ENCODE data around the gene SIRT3.

Gene SIRT3

DNA sequence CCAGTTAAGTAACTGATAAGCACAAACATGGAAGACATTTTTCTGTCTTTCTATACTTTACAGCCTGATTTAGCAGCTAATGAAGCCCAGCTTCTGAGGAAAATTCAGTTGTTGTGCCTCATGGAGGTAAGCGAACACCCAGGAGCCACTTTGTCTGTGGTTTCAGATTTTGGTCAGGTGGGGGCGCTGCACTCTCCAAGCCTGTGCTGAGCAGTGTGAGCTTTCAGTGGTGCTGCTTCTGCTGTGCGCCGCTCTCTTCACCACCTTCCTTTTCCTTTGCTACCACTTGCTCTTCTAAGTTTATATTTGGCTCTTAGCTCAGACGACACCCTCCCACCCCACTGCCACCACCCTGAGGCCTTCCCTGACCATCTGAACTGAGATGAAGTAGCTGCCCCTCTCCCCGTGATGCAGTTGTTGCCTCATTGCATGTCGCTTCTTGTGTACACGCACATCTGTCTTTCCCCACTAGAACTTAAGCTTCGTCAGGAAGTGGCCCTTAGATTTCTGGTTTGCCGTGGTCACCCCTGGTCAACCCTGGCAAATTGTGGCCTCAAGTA lies 14.7 kb upstream of the SIRT3 start:
- no peak overlapping the region for H2AK5ac ChIP-seq (ENCODE audit: low read length)
- peaks cover 9% of the 10 kb centered on the region for H3K36me3 ChIP-seq (ENCODE audit: control insufficient read depth, insufficient read depth, low read length)
- H2BK120ac ChIP-seq (ENCODE audit: low read depth, low read length), result no peak overlapping the region
- no peaks in the 10 kb centered on the region for H3K27me3 ChIP-seq (ENCODE audit: insufficient read depth, low read length, poor library complexity)
- no peak overlapping the region for H4K8ac ChIP-seq (ENCODE audit: low read depth, low read length)
- no peak overlapping the region for H3K27ac ChIP-seq (ENCODE audit: low read depth, low read length)
- no CpG with 5 or more reads among the region's 10 CpGs for WGBS (ENCODE audit: extremely low coverage, insufficient coverage, low lambda C conversion rate)
- no peaks in the 10 kb centered on the region for H3K4me1 ChIP-seq (ENCODE audit: control insufficient read depth, low read depth, low read length)
- peak; percentile 80 for DNase-seq
- no peak overlapping the region for H3K4me3 ChIP-seq (ENCODE audit: low read length)
- H3K4me2 ChIP-seq (ENCODE audit: low read length), result no peak overlapping the region
- no peak overlapping the region for H2BK5ac ChIP-seq (ENCODE audit: low read length)
- H3K4ac ChIP-seq (ENCODE audit: low read depth, low read length), result no peak overlapping the region
- no peak overlapping the region for H4K5ac ChIP-seq (ENCODE audit: low read length)
- H2BK15ac ChIP-seq (replicated peaks; ENCODE audit: low read depth), result no peak overlapping the region
- no peak overlapping the region for H3K9ac ChIP-seq (ENCODE audit: low read length)
- no peak overlapping the region for H3K56ac ChIP-seq (ENCODE audit: low read length)
- no peak overlapping the region for H3K23ac ChIP-seq (ENCODE audit: low read length)
- H3K18ac ChIP-seq (ENCODE audit: low read length), result no peak overlapping the region
- no peaks in the 10 kb centered on the region for H3K79me1 ChIP-seq (ENCODE audit: low read length)
- no peaks in the 10 kb centered on the region for H3K79me2 ChIP-seq (ENCODE audit: control insufficient read depth, insufficient read depth, low read length)

GRCh38 chr11:250274-250673 lies 14.1 kb upstream of the SIRT3 start:
- Histone ChIP-seq H4K8ac (ENCODE audit: low read depth, low read length) (no peak overlapping the region), H3K27me3 (ENCODE audit: insufficient read depth, low read length, poor library complexity) (no peaks in the 10 kb centered on the region), H3K36me3 (ENCODE audit: control insufficient read depth, insufficient read depth, low read length) (peaks cover 10% of the 10 kb centered on the region), H3K4ac (ENCODE audit: low read depth, low read length) (no peak overlapping the region), H3K27ac (ENCODE audit: low read depth, low read length) (no peak overlapping the region), H3K79me1 (ENCODE audit: low read length) (no peaks in the 10 kb centered on the region), H3K4me3 (ENCODE audit: low read length) (no peak overlapping the region), H3K9ac (ENCODE audit: low read length) (no peak overlapping the region), H2AK5ac (ENCODE audit: low read length) (no peak overlapping the region), H3K4me1 (ENCODE audit: control insufficient read depth, low read depth, low read length) (no peaks in the 10 kb centered on the region), H2BK120ac (ENCODE audit: low read depth, low read length) (no peak overlapping the region), H3K56ac (ENCODE audit: low read length) (no peak overlapping the region), H3K18ac (ENCODE audit: low read length) (no peak overlapping the region), H3K79me2 (ENCODE audit: control insufficient read depth, insufficient read depth, low read length) (no peaks in the 10 kb centered on the region), H4K5ac (ENCODE audit: low read length) (no peak overlapping the region), H2BK5ac (ENCODE audit: low read length) (no peak overlapping the region), H2BK15ac (replicated peaks; ENCODE audit: low read depth) (no peak overlapping the region), H3K4me2 (ENCODE audit: low read length) (no peak overlapping the region), H3K23ac (ENCODE audit: low read length) (no peak overlapping the region)
- WGBS (ENCODE audit: extremely low coverage, insufficient coverage, low lambda C conversion rate), result no CpG with 5 or more reads among the region's 5 CpGs
- DNase-seq, result no peak

DNA sequence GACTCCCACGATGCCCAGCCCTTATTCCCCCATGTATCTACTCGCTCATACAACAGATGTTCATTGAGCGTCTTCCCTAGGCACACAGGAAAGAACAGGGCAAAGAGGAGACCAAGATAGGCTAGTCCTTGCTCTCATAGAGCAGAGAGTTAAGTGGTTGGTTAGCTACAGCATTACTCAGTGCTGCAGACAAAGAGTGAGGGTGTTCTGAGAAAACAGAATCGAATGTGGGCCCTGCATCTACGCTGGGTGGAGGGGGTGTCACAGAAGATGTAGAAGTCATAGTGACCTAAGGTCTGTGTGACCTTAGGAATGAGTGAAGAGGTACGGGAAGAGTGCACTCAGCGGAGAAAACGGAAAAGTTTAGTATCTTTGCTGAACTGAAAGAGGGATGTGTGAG lies 12.9 kb upstream of the SIRT3 start:
- no peak overlapping the region for H3K56ac ChIP-seq (ENCODE audit: low read length)
- no peak overlapping the region for H4K8ac ChIP-seq (ENCODE audit: low read depth, low read length)
- H4K5ac ChIP-seq (ENCODE audit: low read length), result no peak overlapping the region
- H3K9ac ChIP-seq (ENCODE audit: low read length), result no peak overlapping the region
- H2BK5ac ChIP-seq (ENCODE audit: low read length), result no peak overlapping the region
- DNase-seq, result no peak
- H3K27ac ChIP-seq (ENCODE audit: low read depth, low read length), result no peak overlapping the region
- no peak overlapping the region for H3K4me3 ChIP-seq (ENCODE audit: low read length)
- H2BK120ac ChIP-seq (ENCODE audit: low read depth, low read length), result no peak overlapping the region
- H3K79me2 ChIP-seq (ENCODE audit: control insufficient read depth, insufficient read depth, low read length), result no peaks in the 10 kb centered on the region
- H3K18ac ChIP-seq (ENCODE audit: low read length), result no peak overlapping the region
- no CpG with 5 or more reads among the region's 8 CpGs for WGBS (ENCODE audit: extremely low coverage, insufficient coverage, low lambda C conversion rate)
- no peak overlapping the region for H2AK5ac ChIP-seq (ENCODE audit: low read length)
- H2BK15ac ChIP-seq (replicated peaks; ENCODE audit: low read depth), result no peak overlapping the region
- H3K27me3 ChIP-seq (ENCODE audit: insufficient read depth, low read length, poor library complexity), result no peaks in the 10 kb centered on the region
- H3K79me1 ChIP-seq (ENCODE audit: low read length), result no peaks in the 10 kb centered on the region
- H3K23ac ChIP-seq (ENCODE audit: low read length), result no peak overlapping the region
- H3K4me1 ChIP-seq (ENCODE audit: control insufficient read depth, low read depth, low read length), result no peaks in the 10 kb centered on the region
- H3K36me3 ChIP-seq (ENCODE audit: control insufficient read depth, insufficient read depth, low read length), result peaks cover 11% of the 10 kb centered on the region
- H3K4me2 ChIP-seq (ENCODE audit: low read length), result no peak overlapping the region
- H3K4ac ChIP-seq (ENCODE audit: low read depth, low read length), result no peak overlapping the region

GRCh38 chr11:244376-244775 lies 8.2 kb upstream of the SIRT3 start:
- H2BK15ac ChIP-seq (replicated peaks; ENCODE audit: low read depth), result no peak overlapping the region
- peaks cover 8% of the 10 kb centered on the region for H3K79me1 ChIP-seq (ENCODE audit: low read length)
- no peaks in the 10 kb centered on the region for H3K4me1 ChIP-seq (ENCODE audit: control insufficient read depth, low read depth, low read length)
- no peak overlapping the region for H4K5ac ChIP-seq (ENCODE audit: low read length)
- DNase-seq, result no peak
- no CpG with 5 or more reads among the region's 2 CpGs for WGBS (ENCODE audit: extremely low coverage, insufficient coverage, low lambda C conversion rate)
- no peak overlapping the region for H3K56ac ChIP-seq (ENCODE audit: low read length)
- H4K8ac ChIP-seq (ENCODE audit: low read depth, low read length), result no peak overlapping the region
- no peak overlapping the region for H3K4ac ChIP-seq (ENCODE audit: low read depth, low read length)
- no peak overlapping the region for H2BK120ac ChIP-seq (ENCODE audit: low read depth, low read length)
- H3K36me3 ChIP-seq (ENCODE audit: control insufficient read depth, insufficient read depth, low read length), result peaks cover 10% of the 10 kb centered on the region
- H3K9ac ChIP-seq (ENCODE audit: low read length), result no peak overlapping the region
- no peak overlapping the region for H3K23ac ChIP-seq (ENCODE audit: low read length)
- H3K4me2 ChIP-seq (ENCODE audit: low read length), result no peak overlapping the region
- H2AK5ac ChIP-seq (ENCODE audit: low read length), result no peak overlapping the region
- no peaks in the 10 kb centered on the region for H3K27me3 ChIP-seq (ENCODE audit: insufficient read depth, low read length, poor library complexity)
- peaks cover 2% of the 10 kb centered on the region for H3K79me2 ChIP-seq (ENCODE audit: control insufficient read depth, insufficient read depth, low read length)
- no peak overlapping the region for H3K18ac ChIP-seq (ENCODE audit: low read length)
- no peak overlapping the region for H3K27ac ChIP-seq (ENCODE audit: low read depth, low read length)
- no peak overlapping the region for H3K4me3 ChIP-seq (ENCODE audit: low read length)
- no peak overlapping the region for H2BK5ac ChIP-seq (ENCODE audit: low read length)

DNA sequence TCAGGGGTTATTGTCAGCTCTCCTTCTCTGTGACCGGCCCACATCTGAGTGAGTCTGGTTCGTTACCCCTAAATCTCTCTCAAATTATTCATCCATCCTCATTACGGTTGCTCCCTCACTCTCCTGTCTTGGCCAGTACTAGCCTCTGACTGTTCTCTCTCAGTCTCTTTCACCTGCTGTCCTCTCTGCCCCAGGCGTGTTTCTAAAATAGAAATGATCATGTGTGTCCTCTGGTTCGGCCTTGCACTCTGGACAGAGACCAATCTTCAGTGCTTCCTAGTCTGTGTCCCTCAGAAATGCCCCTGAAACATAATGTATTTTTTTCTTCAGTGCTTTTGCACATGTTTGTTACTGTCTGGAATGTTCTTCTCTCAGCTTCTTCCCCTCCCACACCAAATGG lies 5.5 kb upstream of the SIRT3 start:
- H3K79me2 ChIP-seq (ENCODE audit: control insufficient read depth, insufficient read depth, low read length), result peaks cover 19% of the 10 kb centered on the region
- peaks cover 3% of the 10 kb centered on the region for H3K36me3 ChIP-seq (ENCODE audit: control insufficient read depth, insufficient read depth, low read length)
- no peak overlapping the region for H2BK120ac ChIP-seq (ENCODE audit: low read depth, low read length)
- H2BK5ac ChIP-seq (ENCODE audit: low read length), result no peak overlapping the region
- no peak overlapping the region for H3K9ac ChIP-seq (ENCODE audit: low read length)
- peaks cover 10% of the 10 kb centered on the region for H3K79me1 ChIP-seq (ENCODE audit: low read length)
- no peak overlapping the region for H3K18ac ChIP-seq (ENCODE audit: low read length)
- H3K27me3 ChIP-seq (ENCODE audit: insufficient read depth, low read length, poor library complexity), result no peaks in the 10 kb centered on the region
- WGBS (ENCODE audit: extremely low coverage, insufficient coverage, low lambda C conversion rate), result no CpG with 5 or more reads among the region's 5 CpGs
- H2AK5ac ChIP-seq (ENCODE audit: low read length), result no peak overlapping the region
- no peak for DNase-seq
- no peak overlapping the region for H3K4ac ChIP-seq (ENCODE audit: low read depth, low read length)
- no peak overlapping the region for H4K8ac ChIP-seq (ENCODE audit: low read depth, low read length)
- no peaks in the 10 kb centered on the region for H3K4me1 ChIP-seq (ENCODE audit: control insufficient read depth, low read depth, low read length)
- H3K23ac ChIP-seq (ENCODE audit: low read length), result no peak overlapping the region
- no peak overlapping the region for H3K4me3 ChIP-seq (ENCODE audit: low read length)
- no peak overlapping the region for H3K4me2 ChIP-seq (ENCODE audit: low read length)
- no peak overlapping the region for H4K5ac ChIP-seq (ENCODE audit: low read length)
- H3K27ac ChIP-seq (ENCODE audit: low read depth, low read length), result no peak overlapping the region
- no peak overlapping the region for H3K56ac ChIP-seq (ENCODE audit: low read length)
- H2BK15ac ChIP-seq (replicated peaks; ENCODE audit: low read depth), result no peak overlapping the region

- peaks cover 3% of the 10 kb centered on the region for H3K36me3 ChIP-seq (ENCODE audit: control insufficient read depth, insufficient read depth, low read length)
Observed at GRCh38 chr11:240315-240714, 4.2 kb upstream of the SIRT3 start.

More at GRCh38 chr11:240315-240714, 4.2 kb upstream of the SIRT3 start:
- Histone ChIP-seq H3K4ac (ENCODE audit: low read depth, low read length) (no peak overlapping the region), H3K56ac (ENCODE audit: low read length) (no peak overlapping the region), H2AK5ac (ENCODE audit: low read length) (no peak overlapping the region), H3K4me2 (ENCODE audit: low read length) (no peak overlapping the region), H3K4me1 (ENCODE audit: control insufficient read depth, low read depth, low read length) (no peaks in the 10 kb centered on the region), H3K79me2 (ENCODE audit: control insufficient read depth, insufficient read depth, low read length) (peaks cover 19% of the 10 kb centered on the region), H3K23ac (ENCODE audit: low read length) (no peak overlapping the region), H4K5ac (ENCODE audit: low read length) (no peak overlapping the region), H3K27me3 (ENCODE audit: insufficient read depth, low read length, poor library complexity) (no peaks in the 10 kb centered on the region), H2BK120ac (ENCODE audit: low read depth, low read length) (no peak overlapping the region), H2BK5ac (ENCODE audit: low read length) (no peak overlapping the region), H3K4me3 (ENCODE audit: low read length) (no peak overlapping the region), H3K9ac (ENCODE audit: low read length) (no peak overlapping the region), H3K27ac (ENCODE audit: low read depth, low read length) (no peak overlapping the region), H3K18ac (ENCODE audit: low read length) (no peak overlapping the region), H2BK15ac (replicated peaks; ENCODE audit: low read depth) (no peak overlapping the region), H3K79me1 (ENCODE audit: low read length) (peaks cover 10% of the 10 kb centered on the region), H4K8ac (ENCODE audit: low read depth, low read length) (no peak overlapping the region)
- no peak for DNase-seq
- WGBS (ENCODE audit: extremely low coverage, insufficient coverage, low lambda C conversion rate), result no CpG with 5 or more reads among the region's 1 CpG
